Right lobe of liver (tissue), 4 donors: Measurements from ENCODE around the gene STXBP3.

Experiments used
- CTCF ChIP-seq, 4 donors: fragments of 200-600 bp in 3 of 4; fragments of 450-650 bp in 1 of 4; IDR thresholded peaks; one replicate each; pipeline versions ENCODE4 v1.5.1 to v1.8.0; 2016 to 2022; ENCODE audit warnings: antibody characterized with exemption in 4 of 4, mild to moderate bottlenecking in 2 of 4
- POLR2A ChIP-seq: fragments of 450-650 bp; IDR thresholded peaks from one replicate; pipeline ENCODE4 v1.6.1; 2017; ENCODE audit warnings: antibody characterized with exemption, mild to moderate bottlenecking
- donor health status: DM: no; HTN: no; CAD: no.
- donor health status: DM: no; HTN: no; CAD: no.
- donor health status: DM: no; HTN: yes; CAD: no.

GRCh38 chr1:108843390-108844137, 97.1 kb downstream of the STXBP3 start:
- TF ChIP-seq CTCF (IDR thresholded peaks at IDR 0.05) (no peak), POLR2A (no peak)
